Erythroblast (primary cell): ENCODE measurements around the gene FGF6.

Experiments used
- DNase-seq, 2 experiments: peaks; one replicate each; lab custom pipeline; 2025; lab: John Stamatoyannopoulos, UW
- GATA1 ChIP-seq: IDR thresholded peaks from 2 replicates; pipeline ENCODE4 v1.6.1; 2011; ENCODE audit warnings: low read depth, mild to moderate bottlenecking, control low read depth, low read length, moderate library complexity
- POLR2A ChIP-seq: IDR thresholded peaks from 2 replicates; pipeline ENCODE4 v1.6.1; 2011; ENCODE audit warnings: mild to moderate bottlenecking, low read length

FGF6 gene

GRCh38 chr12:4438834-4439596 is 6.6 kb downstream of the FGF6 start:
- TF ChIP-seq GATA1 (no peak), POLR2A (no peak)
- no peak for DNase-seq

DNA sequence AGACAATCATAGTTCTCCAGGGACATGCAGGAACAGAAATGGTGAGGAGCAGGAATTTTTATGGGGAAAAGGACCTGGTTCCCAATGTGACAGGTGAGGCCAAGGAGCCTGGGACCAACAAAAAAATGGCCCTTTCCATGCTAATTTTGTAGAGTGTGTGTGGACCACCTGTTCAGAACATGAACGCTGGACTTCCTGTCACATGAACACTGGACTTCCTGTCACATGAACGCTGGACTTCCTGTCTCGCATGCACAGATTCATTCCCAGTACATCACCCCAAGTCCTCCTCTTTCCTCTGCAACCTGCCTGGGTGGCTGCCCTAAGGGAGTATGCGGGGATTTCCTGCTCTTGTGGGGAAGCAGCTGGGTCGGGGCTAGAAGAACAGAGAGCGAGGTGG is 10.1 kb downstream of the FGF6 start:
- no peak for DNase-seq
- TF ChIP-seq POLR2A = no peak
- TF ChIP-seq GATA1 = no peak

DNA sequence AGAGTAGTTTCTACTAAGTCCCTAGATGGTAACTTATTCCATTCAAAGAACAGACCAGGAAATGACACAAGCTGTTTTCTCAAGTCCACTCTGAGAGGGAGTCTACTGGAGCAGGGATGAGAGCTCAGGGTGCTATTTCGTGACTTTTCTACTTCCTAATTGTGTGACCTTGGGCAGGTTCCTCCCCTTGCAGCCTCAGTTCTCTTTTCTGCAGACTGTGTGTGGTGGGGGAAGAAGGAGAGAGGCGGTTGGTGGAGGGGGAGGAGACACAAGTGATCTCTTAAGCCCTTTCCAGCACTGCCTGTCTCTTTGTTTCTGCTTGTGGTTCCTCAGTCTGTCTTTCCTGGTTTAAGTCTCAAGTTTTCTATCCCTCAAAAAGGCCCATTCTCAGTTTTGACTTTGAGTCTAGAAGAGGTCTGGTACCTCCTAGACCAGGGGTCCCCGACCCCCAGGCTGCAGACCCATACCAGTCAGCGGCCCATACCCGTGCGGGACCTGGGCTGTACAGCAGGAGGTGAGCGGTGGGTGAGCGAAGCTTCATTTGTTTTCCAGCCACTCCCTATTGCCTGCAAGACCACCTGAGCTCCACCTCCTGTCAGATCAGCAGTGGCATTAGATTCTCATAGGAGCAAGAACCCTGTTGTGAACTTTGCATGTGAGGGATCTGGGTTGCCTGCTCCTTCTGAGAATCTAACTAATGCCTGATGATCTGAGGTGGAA is 10.7 kb downstream of the FGF6 start:
- TF ChIP-seq POLR2A = no peak
- no peak for TF ChIP-seq GATA1
- no peak for DNase-seq

- TF ChIP-seq POLR2A (no peak), GATA1 (no peak)
Observed at GRCh38 chr12:4434301-4434700, 11.3 kb downstream of the FGF6 start.

GRCh38 chr12:4433745-4434058 is 11.9 kb downstream of the FGF6 start:
- DNase-seq = no peak

More at GRCh38 chr12:4434301-4434700, 11.3 kb downstream of the FGF6 start:
- DNase-seq = no peak

GRCh38 chr12:4432878-4433744 is 12.5 kb downstream of the FGF6 start:
- DNase-seq = no peak
- TF ChIP-seq POLR2A = no peak
- no peak for TF ChIP-seq GATA1

More at GRCh38 chr12:4433745-4434058, 11.9 kb downstream of the FGF6 start:
- TF ChIP-seq POLR2A (no peak), GATA1 (no peak)

DNA sequence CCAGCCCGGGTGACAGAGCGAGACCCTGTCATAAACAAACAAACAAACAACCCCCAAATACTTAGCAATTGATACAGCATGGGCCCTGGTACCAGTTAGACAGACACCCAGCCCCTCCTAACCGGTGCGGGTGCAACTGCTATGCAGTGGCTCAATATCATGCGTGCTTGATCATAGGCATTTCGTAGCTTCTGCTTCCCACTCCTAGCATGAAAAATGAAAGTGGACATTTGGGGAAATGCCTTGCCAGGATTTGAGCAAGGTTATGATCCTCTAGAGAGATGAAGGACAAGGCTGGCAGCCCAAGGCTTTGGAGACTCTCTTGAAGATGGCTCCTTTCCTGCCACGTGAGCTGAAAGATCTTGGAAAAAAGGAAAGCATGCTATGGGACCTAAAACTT is 13.7 kb downstream of the FGF6 start:
- TF ChIP-seq GATA1 (no peak), POLR2A (no peak)
- no peak for DNase-seq

DNA sequence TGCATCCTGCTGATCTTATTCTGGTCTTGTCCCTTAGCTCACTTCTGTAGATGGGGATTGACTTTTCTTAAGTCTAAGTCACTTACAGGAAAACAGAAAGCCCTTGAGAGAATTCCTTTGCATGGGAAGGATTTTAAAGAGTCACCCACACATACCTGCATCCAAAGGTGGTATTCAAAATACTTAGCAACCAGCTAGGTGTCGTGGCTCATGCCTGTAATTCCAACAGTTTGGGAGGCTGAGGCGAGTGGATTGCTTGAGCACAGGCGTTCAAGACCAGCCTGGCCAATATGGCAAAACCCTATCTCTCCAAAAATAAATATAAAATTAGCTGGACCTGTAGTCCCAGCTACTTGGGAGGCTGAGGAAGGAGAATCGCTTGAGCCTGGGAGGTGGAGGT is 14.2 kb downstream of the FGF6 start:
- TF ChIP-seq POLR2A = no peak
- TF ChIP-seq GATA1 = no peak
- DNase-seq = no peak

DNA sequence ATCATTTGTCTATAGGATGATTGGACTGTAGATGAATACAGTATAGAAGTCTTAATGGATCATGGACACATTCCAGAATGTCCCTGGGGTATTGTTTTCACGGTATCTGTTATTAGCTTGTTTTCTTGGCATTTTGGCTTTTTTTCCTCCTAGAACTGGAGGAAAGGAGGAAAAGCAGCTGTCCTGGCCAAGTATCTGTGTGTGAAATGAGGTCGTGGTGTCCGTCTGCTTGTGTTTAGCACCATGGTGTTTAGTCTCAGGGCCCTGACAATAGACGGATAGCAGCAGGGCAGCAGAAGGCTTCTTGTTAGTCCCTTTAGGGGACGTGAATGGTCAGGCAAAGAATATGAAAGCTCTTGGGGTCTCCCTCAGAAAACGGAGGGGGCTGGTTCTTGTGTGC is 21.2 kb downstream of the FGF6 start:
- TF ChIP-seq POLR2A = no peak
- TF ChIP-seq GATA1 = no peak
- no peak for DNase-seq

DNA sequence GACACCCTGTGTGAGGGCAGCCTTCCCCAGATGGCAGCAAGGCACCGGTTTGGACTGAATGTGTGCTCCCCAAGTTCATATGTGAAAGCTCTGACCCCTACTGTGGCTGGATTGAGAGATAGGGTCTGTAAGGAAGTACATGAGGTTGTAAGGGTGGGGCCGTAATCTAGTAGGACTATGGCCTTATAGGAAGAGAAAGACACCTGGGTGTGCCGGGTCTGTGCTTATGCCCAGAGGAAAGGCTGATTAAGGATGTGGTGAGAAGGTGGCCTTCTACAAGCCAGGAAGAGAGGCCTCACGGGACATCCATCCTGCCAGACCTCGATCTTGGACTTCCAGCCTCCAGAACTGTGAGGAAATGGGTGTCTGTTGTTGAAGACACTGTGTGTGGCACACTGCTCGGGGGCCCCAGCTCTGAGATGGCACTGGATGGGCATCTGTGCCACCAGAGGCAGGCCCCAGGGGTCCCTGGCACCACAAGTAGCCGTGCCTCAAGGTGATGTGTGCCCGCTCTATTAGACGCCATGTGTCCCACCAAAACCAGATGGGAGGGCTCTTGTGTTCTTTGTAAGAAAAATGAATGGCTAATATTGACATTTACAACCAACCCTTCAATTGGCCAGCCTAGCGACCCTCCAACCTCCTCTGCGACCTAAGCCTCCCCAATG is 22.0 kb downstream of the FGF6 start:
- DNase-seq = no peak
- TF ChIP-seq GATA1 (no peak), POLR2A (no peak)

GRCh38 chr12:4422985-4423384 is 22.6 kb downstream of the FGF6 start:
- no peak for DNase-seq
- TF ChIP-seq GATA1 (no peak), POLR2A (no peak)

DNA sequence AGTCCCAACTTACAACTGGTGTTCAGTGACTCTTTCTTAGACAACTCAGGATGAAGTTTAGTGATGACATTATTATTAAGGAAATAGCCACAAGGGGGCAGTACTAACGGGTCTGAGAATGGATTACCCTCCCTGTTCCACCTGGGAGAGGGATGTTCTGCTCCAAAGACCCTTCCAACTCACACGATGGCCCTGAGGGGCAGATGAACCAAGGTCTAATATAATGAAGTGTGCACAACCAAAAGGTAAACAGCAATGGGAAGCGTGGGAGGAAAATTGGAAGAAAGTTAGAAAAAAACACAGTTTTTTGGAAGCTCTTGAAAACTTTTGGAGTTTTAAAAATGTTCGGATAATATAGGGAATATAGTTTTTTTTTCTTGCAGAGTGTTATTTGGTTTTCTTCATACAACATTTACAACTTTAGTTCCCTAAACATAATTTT is 24.0 kb downstream of the FGF6 start:
- TF ChIP-seq GATA1 (no peak), POLR2A (no peak)
- peak; percentile 20 to 54 for DNase-seq

DNA sequence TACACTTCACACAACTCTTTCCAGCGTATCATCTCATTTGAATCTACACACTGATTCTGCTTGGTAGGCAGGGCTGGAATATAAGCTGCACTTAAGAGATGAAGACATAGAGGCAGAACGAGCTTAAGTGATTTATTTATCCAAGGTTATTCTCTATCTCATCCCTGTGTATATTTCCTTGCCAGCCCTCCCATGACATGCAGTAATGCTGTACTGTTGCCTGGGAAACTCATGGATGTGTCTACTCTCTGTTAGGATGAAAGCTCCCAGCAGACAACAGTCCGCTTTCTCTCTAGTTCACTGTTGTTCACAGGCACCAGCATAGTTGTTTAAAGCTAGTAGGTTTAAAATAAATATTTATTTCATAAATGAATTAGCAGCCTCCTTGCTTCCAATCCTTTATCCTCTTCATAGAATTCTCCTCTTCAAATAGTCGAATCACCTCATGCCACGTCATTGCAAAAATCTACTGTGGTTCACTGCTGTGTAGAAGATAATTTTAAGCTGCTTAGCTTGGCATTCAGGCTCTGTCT is 25.4 kb downstream of the FGF6 start:
- no peak for DNase-seq
- TF ChIP-seq POLR2A (no peak), GATA1 (no peak)

- no peak for DNase-seq
- TF ChIP-seq POLR2A (no peak), GATA1 (no peak)
Observed at GRCh38 chr12:4418913-4419312, 26.7 kb downstream of the FGF6 start.

GRCh38 chr12:4417936-4418335 is 27.7 kb downstream of the FGF6 start:
- DNase-seq = no peak
- TF ChIP-seq POLR2A (no peak), GATA1 (no peak)
